CD4-positive, alpha-beta T cell treated with Interleukin-12 subunit alpha and Interleukin-12 subunit beta, for 1 hour (primary cell): Measurements from ENCODE around the gene NOP9.

ENCODE experiments used
- DNase-seq: peaks from one replicate; pipeline ENCODE4 v3.0.0-alpha.2; 2020

The NOP9 gene

GRCh38 chr14:24356208-24356607, 56.6 kb downstream of the NOP9 start:
- DNase-seq: no peak
